ENCODE data around the gene KRT80. TPM values are rescaled to one million over a fixed set of nuclear protein-coding genes. Genes with fewer than 3 reads are reported as not detected.

KRT80 gene
- total RNA-seq, 1 donor from 2014 or later: 8.6 TPM

DNA sequence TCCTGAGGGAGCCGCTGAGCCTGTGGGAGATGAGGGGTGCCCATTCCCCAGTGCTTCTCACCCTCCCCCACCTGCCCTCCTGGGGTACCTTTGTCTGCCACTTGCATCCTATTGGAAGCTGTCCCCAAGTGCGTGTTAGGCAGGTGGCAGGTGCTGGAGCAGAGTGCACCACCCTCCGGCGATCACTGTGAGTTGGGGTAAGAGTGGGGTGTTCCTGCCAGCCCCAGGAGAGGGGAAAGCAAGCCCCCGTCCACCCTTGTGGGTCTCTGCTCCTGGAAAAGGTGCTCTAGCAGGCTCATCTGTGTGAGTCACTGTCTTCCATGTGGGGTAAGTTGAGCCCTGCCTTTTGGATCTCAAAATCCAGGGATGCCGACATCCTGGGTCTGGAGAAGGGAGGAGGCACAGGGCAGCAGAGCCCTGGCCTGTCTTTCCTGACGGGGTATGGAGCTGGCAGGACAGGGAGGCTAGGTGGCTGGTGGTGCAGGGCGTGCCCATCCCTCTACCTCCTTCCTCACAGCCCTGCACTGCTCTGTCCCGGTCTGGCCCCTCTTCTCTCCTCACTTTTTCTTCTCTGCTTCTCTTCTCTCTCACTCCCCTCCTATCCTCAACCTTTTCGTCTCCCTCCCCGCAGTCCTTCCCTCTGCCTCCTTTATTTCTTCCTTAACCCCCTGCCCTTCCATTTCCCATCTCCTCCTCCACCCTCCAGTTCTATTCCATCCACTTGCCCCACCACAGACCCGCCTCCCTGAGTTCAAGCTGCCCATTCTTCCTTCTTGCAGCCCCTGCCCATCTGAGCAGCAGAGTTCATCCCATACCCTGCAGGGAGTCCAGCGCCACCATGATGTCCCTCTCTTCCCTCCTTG, 21.1 kb upstream of the KRT80 start:
- H3K27ac ChIP-seq: no peak overlapping the region
- no peaks in the 10 kb centered on the region for H3K36me3 ChIP-seq
- no peak overlapping the region for H3K4me3 ChIP-seq
- ATAC-seq: no peak
- H3K4me1 ChIP-seq: peaks cover 16% of the 10 kb centered on the region
- intact Hi-C loops (cut with DNase I): loop anchor here (5.0 kb wide), 1 partner anchor 56 kb away; no protein-coding TSS in a partner anchor
- peaks cover 1% of the 10 kb centered on the region for H3K27me3 ChIP-seq
- peak; percentile 49 for DNase-seq
- H3K9me3 ChIP-seq: no peaks in the 10 kb centered on the region
- TF ChIP-seq, protein P1, sequence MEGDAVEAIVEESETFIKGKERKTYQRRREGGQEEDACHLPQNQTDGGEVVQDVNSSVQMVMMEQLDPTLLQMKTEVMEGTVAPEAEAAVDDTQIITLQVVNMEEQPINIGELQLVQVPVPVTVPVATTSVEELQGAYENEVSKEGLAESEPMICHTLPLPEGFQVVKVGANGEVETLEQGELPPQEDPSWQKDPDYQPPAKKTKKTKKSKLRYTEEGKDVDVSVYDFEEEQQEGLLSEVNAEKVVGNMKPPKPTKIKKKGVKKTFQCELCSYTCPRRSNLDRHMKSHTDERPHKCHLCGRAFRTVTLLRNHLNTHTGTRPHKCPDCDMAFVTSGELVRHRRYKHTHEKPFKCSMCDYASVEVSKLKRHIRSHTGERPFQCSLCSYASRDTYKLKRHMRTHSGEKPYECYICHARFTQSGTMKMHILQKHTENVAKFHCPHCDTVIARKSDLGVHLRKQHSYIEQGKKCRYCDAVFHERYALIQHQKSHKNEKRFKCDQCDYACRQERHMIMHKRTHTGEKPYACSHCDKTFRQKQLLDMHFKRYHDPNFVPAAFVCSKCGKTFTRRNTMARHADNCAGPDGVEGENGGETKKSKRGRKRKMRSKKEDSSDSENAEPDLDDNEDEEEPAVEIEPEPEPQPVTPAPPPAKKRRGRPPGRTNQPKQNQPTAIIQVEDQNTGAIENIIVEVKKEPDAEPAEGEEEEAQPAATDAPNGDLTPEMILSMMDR (IDR thresholded peaks at IDR 0.05): no peak

DNA sequence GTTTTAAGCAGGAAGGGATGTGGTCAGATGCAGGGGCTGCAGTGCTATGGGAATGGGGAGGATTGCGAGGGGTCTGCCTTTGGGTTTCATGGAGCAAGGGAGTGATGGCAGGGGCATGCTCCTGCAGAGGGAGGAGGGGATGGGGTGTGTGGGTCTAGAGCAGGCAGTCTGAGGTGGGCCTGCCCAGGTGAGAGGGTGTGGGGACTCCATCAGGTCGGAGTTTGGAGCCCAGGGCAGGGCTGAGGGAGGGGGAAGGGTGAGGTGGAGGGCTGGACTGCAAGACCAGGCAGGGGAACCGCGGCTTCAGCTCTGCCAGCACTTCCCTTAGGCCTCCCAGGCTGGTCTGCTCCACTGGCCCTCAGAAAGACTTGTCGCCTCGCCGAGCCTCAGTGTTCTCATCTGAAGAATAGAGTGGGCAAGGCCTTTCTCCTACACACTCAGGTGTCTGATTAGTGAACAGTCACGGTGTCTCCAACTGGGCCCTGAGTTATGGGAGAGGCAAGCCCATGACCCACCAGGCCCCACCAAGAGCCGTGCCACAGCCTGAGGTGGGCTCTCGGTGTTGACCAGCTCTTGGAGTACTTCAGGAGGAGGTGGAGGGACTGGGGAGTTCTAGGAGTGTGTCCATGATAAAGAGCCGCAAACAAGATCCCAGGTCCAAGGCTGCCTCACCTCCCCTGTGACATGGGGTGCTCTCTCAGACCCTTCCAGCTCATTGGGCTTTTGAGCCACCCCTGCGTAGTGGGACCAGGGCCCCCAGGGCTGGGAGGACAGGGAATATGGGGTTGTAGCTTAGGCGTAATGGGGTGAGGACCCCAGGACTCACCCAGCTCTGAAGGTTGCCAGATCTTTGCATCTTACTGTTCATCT, 20.1 kb upstream of the KRT80 start:
- ATAC-seq (no peak), DNase-seq (peak; percentile 61)
- no peaks in the 10 kb centered on the region for H3K9me3 ChIP-seq
- H3K27me3 ChIP-seq: peaks cover 4% of the 10 kb centered on the region
- H3K4me3 ChIP-seq: no peak overlapping the region
- intact Hi-C loops (cut with DNase I): loop anchor here (5.0 kb wide), 1 partner anchor 55 kb away; no protein-coding TSS in a partner anchor
- H3K4me1 ChIP-seq: peaks cover 18% of the 10 kb centered on the region
- no peak overlapping the region for H3K27ac ChIP-seq
- TF ChIP-seq, protein P1 (IDR thresholded peaks at IDR 0.05): no peak
- H3K36me3 ChIP-seq: no peaks in the 10 kb centered on the region

DNA sequence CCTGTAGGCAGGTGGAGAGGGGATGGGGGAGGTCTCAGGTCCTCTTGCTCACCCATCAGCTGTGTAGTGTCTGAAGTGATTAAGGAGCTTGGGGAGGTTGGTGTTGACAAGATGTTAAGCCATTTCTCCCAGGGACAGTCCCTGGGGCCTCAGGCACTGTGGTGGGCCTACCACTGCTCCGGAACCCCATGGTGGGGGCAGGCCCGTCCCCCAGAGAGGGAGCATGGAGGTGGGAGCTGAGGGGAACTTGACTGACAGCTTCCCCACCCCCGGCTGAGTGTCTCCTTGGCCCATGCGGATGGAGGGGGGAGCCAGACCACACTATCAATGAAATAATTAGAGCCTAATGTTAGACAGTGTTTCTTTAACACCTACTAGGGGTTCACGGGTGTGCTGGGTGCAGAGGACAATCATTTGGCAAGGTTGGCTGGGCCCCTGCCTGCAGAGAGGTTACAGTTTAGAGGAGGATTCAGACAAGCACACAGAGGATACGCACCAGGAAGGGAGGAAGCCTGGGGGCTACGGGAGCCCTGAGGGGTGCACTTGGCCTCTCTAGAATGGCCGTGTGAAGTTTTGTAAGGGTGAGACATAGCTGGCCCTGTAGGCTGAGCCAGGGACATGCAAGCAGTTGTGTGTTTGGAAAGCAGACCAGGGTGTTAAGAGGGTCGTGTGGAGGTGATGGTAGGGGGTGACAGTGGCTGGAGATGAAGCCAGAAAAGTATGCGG, 19.3 kb upstream of the KRT80 start:
- intact Hi-C loops (cut with DNase I): loop anchor here (5.0 kb wide), 1 partner anchor 54 kb away; no protein-coding TSS in a partner anchor
- H3K4me3 ChIP-seq: no peak overlapping the region
- DNase-seq (peak; percentile 42), ATAC-seq (no peak)
- peaks cover 4% of the 10 kb centered on the region for H3K27me3 ChIP-seq
- H3K4me1 ChIP-seq: peaks cover 12% of the 10 kb centered on the region
- no peak overlapping the region for H3K27ac ChIP-seq
- TF ChIP-seq, protein P1 (IDR thresholded peaks at IDR 0.05): no peak
- H3K9me3 ChIP-seq: no peaks in the 10 kb centered on the region
- H3K36me3 ChIP-seq: no peaks in the 10 kb centered on the region

DNA sequence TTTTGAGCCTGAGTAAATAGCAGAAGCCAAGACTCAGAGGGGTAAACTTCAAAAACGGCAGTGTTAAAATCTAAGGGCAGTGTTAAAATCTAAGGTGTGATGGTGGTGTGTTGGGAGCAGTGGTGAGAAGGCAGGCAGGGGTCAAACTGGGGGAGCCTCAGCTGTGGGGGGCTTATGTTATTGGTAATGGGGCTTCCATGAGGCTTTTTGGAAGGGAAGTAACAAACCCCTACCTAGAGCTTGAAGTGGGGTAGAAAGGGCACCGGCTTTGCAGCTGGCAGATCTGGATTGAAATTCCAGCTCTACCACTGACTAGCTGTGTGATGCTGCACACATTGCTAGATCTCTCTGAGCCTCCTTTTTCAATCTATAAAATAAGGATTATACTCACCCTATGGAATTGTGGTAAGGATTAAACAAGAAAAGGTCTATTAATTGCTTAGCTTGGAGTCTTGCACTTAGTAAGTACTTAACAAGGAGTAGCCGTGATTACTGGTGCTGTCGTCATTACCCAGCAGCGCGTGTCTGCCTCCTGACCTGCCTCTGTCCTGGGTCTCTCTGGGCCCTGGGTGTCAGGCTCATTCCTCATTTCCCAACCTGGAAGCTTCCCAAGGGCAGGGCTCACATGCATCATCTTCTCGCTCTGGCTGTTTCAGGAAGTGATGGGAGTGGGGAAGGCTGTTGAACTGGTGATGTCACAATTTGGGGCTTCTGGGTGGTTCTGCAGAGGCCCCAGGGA, 18.5 kb upstream of the KRT80 start:
- H3K4me1 ChIP-seq: peaks cover 12% of the 10 kb centered on the region
- DNase-seq (peak; percentile 57), ATAC-seq (no peak)
- H3K36me3 ChIP-seq: no peaks in the 10 kb centered on the region
- peaks cover 4% of the 10 kb centered on the region for H3K27me3 ChIP-seq
- H3K4me3 ChIP-seq: no peak overlapping the region
- no peak overlapping the region for H3K27ac ChIP-seq
- TF ChIP-seq, protein P1 (IDR thresholded peaks at IDR 0.05): no peak
- intact Hi-C loops (cut with DNase I): loop anchor here (5.0 kb wide), 1 partner anchor 53 kb away; no protein-coding TSS in a partner anchor
- no peaks in the 10 kb centered on the region for H3K9me3 ChIP-seq

Data from upper lobe of right lung (tissue), 1 donor.